Fibroblast of lung (primary cell): ENCODE measurements around the gene NIBAN1.

Source experiments
- EZH2 ChIP-seq: IDR thresholded peaks from 2 replicates; pipeline ENCODE4 v1.5.1; 2012; ENCODE audit warnings: low read length, control low read depth, mild to moderate bottlenecking; ENCODE audit errors: missing control alignments
- TF ChIP-seq, protein P1 (sequence below), 2 donors: IDR thresholded peaks in 1 of 2; conservative IDR thresholded peaks in 1 of 2; 1 replicate in 1 of 2; 2 replicates in 1 of 2; pipeline ENCODE4 v1.5.1; 2011 to 2012; ENCODE audit warnings: low read length in 2 of 2, control low read depth in 1 of 2, inconsistent platforms in 1 of 2, low read depth in 1 of 2, mild to moderate bottlenecking in 1 of 2

DNA sequence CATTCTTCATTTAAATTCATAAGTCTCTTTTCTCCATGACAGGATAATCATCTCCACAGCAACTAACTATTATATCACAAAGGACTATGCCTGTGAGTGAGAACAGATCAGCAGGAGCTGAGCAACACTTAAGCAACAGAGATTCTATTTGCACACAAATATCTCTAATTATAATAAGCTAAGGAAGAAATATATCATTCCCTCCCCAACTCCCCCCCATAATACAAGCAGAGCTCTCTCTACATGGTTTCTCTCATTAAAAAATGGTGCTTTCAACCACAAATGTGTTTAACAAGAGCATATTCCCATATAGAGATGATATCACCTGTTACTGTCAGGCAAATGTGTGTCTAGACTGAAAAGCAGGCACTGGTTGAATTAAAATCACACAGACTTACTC, 34.5 kb upstream of the NIBAN1 start:
- TF ChIP-seq, protein P1, sequence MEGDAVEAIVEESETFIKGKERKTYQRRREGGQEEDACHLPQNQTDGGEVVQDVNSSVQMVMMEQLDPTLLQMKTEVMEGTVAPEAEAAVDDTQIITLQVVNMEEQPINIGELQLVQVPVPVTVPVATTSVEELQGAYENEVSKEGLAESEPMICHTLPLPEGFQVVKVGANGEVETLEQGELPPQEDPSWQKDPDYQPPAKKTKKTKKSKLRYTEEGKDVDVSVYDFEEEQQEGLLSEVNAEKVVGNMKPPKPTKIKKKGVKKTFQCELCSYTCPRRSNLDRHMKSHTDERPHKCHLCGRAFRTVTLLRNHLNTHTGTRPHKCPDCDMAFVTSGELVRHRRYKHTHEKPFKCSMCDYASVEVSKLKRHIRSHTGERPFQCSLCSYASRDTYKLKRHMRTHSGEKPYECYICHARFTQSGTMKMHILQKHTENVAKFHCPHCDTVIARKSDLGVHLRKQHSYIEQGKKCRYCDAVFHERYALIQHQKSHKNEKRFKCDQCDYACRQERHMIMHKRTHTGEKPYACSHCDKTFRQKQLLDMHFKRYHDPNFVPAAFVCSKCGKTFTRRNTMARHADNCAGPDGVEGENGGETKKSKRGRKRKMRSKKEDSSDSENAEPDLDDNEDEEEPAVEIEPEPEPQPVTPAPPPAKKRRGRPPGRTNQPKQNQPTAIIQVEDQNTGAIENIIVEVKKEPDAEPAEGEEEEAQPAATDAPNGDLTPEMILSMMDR (conservative IDR thresholded peaks at IDR 0.05 in 1 of 2, IDR thresholded peaks at IDR 0.05 in 1 of 2; ENCODE audit: low read depth in 1 of 2, low read length in 2 of 2) = no peak
- TF ChIP-seq EZH2 = no peak
